ENCODE results near the gene MASP1.

DNA sequence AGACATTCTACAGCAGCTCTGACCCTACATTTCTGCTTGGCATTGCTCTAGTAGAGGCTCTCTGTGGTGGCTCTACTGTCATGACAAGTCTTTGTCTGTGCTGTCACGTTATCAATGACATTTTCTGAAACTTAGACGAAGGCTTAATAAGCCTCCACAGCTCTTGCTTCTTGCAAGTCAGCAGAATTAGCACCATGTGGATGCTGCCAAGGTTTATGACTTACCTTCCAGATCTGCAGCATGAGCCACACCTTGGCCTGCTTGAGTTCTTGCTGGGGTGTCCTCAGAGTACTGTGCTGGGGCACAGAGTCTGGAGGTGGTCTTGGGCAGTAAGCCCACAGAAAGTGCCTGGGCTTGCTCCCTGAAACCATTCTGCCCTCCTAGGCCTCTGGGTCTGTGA is 84.5 kb downstream of the MASP1 start:
- TF ChIP-seq, protein P1, sequence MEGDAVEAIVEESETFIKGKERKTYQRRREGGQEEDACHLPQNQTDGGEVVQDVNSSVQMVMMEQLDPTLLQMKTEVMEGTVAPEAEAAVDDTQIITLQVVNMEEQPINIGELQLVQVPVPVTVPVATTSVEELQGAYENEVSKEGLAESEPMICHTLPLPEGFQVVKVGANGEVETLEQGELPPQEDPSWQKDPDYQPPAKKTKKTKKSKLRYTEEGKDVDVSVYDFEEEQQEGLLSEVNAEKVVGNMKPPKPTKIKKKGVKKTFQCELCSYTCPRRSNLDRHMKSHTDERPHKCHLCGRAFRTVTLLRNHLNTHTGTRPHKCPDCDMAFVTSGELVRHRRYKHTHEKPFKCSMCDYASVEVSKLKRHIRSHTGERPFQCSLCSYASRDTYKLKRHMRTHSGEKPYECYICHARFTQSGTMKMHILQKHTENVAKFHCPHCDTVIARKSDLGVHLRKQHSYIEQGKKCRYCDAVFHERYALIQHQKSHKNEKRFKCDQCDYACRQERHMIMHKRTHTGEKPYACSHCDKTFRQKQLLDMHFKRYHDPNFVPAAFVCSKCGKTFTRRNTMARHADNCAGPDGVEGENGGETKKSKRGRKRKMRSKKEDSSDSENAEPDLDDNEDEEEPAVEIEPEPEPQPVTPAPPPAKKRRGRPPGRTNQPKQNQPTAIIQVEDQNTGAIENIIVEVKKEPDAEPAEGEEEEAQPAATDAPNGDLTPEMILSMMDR (IDR thresholded peaks at IDR 0.05), result no peak
- TF ChIP-seq POLR2A (IDR thresholded peaks at IDR 0.05), result no peak
